NCI-H460 (cell line): ENCODE data around the gene CANT1. TPM values are rescaled to one million over a fixed set of nuclear protein-coding genes. Genes with fewer than 3 reads are reported as not detected.
"Not testable (repeated sequence)": the region's sequence is repeated elsewhere in the genome, so short reads cannot be mapped to it uniquely, and the experiment has no call there.

Experiments used
- DNase-seq: peaks from one replicate; pipeline ENCODE4 v3.0.0-alpha.2; 2016; ENCODE audit warnings: low read depth; ENCODE audit errors: extremely low read depth
- total RNA-seq: library from RNA; depleted of rRNA; stranded (reverse); fragments of >200 nt; shearing (Covaris generic); gene quantifications from 2 replicates; pipeline ENCODE4 v1.2.3, GENCODE V29; 2014

Gene CANT1
- total RNA-seq, 1 experiment from 2014 or later, result 36.1 TPM

GRCh38 chr17:79043931-79044320 is 34.4 kb upstream of the CANT1 start:
- no peak for DNase-seq

GRCh38 chr17:79043191-79043930 is 33.8 kb upstream of the CANT1 start:
- DNase-seq, result no peak

DNA sequence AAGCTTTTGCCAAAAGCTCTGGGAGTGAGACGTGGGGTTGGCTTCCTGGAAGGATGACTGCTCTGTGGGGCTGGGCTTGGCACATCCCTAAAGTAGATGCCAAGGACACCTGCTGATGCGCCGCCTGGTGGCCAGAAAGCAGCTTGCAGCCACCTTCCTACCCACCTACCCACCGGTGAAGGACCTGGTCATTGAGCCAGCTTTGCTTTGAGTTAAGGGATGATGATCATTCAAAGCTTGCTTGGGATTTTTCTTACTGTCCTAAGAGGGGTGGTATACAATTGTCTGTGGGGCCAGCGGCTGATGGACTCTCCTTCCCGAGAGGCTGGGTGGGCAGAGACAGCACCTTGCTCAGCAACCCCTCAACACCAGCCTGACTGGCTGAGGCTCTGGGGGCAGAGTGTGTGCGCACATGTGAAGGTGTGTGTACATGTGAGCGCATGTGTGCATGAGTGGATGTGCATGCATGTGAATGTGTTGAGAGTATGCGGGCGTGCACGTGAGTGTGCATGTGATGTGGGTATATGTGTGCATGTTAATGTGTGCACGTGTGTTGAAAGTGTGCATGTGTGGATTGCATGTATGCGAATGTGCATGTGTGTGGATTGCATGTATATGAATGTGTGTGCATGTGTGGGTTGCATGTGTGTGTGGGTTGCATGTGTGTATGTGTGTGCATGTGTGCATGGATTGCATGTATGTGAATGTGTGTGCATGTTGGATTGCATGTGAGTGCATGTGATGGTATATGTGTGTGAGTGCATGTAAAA is 33.0 kb upstream of the CANT1 start:
- peak; percentile 56 for DNase-seq

- no peak for DNase-seq
Observed at GRCh38 chr17:79041723-79042420, 32.3 kb upstream of the CANT1 start.

GRCh38 chr17:79041041-79041570 is 31.5 kb upstream of the CANT1 start:
- DNase-seq, result no peak

- no peak for DNase-seq
Observed at GRCh38 chr17:79039886-79040285, 30.3 kb upstream of the CANT1 start.

DNA sequence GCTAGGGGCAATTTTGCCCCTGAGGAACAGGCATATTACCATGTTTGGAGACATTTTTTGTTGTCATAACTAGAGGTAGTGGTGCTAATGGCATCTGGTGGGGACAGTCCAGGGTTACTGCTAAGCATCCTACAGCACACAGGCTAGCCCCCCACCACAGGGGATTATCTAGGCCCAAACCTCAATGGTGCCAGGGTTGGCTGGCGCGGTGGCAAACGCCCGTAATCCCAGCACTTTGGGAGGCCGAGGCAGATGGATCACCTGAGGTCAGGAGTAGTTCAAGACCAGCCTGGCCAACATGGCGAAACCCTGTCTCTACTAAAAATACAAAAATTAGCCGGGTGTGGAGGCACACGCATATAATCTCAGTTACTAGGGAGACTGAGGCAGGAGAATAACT is 29.6 kb upstream of the CANT1 start:
- no peak for DNase-seq

- no peak for DNase-seq
Observed at GRCh38 chr17:79038545-79039135, 29.1 kb upstream of the CANT1 start.

- peak; percentile 80 for DNase-seq
Observed at GRCh38 chr17:79036596-79036995, 27.0 kb upstream of the CANT1 start.

GRCh38 chr17:79036181-79036580 is 26.6 kb upstream of the CANT1 start:
- no peak for DNase-seq

DNA sequence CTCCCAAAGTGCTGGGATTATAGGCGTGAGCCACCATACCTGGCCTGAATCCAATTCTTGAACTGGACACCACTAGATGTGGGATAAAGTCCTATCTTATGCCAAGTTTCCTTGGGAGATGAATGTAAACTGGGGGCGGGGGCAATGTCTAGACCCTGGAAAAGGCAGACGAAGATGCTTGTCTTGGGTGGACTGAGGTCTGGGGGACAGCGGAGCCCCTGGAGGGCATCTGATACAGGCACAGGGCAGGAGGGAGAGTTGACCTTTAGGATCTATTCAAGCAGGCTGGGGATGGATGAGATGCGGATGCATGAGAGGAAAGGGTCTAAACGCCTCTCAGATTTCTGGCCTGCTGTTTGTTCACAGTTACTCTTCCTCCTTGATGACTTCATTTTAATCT is 26.1 kb upstream of the CANT1 start:
- no peak for DNase-seq

GRCh38 chr17:79034931-79035485 is 25.4 kb upstream of the CANT1 start:
- no peak for DNase-seq

DNA sequence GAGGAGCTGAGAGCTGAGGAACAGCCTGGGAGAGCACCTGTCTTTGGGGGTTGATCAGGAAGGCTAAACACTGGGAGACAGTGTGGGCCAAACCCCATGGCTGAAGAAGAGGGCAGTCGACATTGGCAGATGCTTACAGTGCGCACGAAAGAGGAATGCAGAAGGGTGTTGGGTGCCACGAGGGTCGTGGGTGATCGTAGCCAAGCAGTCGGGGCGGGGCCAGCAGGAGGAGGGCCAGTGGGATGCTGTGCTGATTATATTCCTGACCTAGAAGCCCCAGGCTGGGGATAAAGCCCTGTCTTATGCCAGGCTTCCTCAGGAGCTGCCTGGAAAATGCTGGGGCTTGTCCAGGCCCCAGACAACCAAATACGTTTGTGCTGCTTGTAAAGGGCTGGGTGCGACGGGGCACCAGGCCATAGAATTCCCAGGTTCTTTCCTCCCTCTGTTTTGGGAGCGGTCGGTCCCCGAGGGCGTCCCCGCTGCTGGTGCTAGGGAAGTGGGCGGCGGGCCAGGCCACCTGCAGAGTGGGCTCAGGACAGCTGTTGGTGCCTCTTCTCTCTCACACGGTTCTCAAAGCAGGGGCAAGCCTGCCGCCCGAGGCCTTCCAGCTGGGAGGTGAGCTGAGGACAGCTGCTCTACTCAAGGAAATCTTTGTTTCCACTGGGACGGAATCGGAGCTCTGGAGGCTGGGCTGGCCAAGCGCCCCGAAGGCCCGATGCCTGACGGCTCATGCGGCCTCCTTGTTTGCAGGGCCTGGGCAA is 24.4 kb upstream of the CANT1 start:
- DNase-seq, result no peak

- no peak for DNase-seq
Observed at GRCh38 chr17:79033046-79033616, 23.6 kb upstream of the CANT1 start.

- DNase-seq, result no peak
Observed at GRCh38 chr17:79031996-79032875, 22.7 kb upstream of the CANT1 start.

GRCh38 chr17:79030636-79031035 is 21.1 kb upstream of the CANT1 start:
- not testable (repeated sequence) for DNase-seq

DNA sequence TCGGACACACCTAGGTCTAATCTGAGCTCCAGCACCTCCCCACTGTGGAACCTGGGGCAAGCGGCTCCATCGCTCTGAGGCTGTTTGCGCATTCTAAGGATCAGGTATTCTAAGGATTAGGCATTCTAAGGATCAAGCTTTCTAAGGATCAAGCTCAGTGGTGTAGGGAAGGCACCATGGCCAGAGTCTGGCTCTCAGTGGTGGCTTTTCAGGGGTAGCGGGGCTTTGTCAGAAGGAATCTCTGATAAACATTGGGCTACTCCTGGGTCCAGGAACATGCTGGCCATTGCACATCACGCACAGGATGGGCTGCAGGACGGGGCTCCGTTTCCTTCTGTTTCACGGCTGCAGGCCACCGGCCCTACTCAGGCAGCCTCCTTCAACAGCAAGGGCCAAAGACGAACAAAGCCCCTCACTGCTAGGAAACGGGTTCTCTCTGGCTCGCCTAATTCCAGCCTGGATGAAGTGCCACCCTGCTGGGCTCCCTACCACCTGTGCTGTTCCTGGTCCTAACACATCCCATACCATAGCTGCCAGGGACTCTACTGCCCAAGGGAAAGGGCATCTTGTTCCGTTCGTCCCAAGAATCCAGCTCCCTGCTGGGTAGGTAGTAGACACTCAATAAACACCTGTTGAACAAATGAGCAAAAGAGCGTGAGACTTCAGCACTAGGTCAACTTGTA is 19.9 kb upstream of the CANT1 start:
- DNase-seq, result no peak
